Measurements from ENCODE around the gene CGB5. TPM values are rescaled to one million over a fixed set of nuclear protein-coding genes. Genes with fewer than 3 reads are reported as not detected.

CGB5 gene
- total RNA-seq, 1 experiment from 2014 or later, result not detected

- H3K27me3 ChIP-seq (ENCODE audit: low read length), result no peaks in the 10 kb centered on the region
- H3K9ac ChIP-seq (ENCODE audit: low read length), result no peak overlapping the region
- CTCF ChIA-PET, result no interaction called here
- H3K79me2 ChIP-seq (ENCODE audit: low read length), result no peaks in the 10 kb centered on the region
- no peaks in the 10 kb centered on the region for H3K36me3 ChIP-seq (ENCODE audit: low read depth, low read length)
- H3K4me3 ChIP-seq (ENCODE audit: low read length), result no peak overlapping the region
- BruUV-seq (replicated peaks), result no TSS peak
- H3K4me2 ChIP-seq (ENCODE audit: low read length), result no peak overlapping the region
- H3F3A ChIP-seq (ENCODE audit: low read length, unreplicated experiment), result no peaks in the 10 kb centered on the region
- TF ChIP-seq CTCF (conservative IDR thresholded peaks at IDR 0.05; ENCODE audit: low read depth, low read length) (no peak), EZH2 (IDR thresholded peaks at IDR 0.05; ENCODE audit: low read length, unreplicated experiment) (no peak), EZH2phosphoT487 (IDR thresholded peaks at IDR 0.05; ENCODE audit: borderline replicate concordance, low read length) (no peak)
- no peaks in the 10 kb centered on the region for H3K9me2 ChIP-seq (replicated peaks; ENCODE audit: low read length)
- no peak for DNase-seq
- H3K27ac ChIP-seq (ENCODE audit: low read length), result no peak overlapping the region
- POLR2A ChIA-PET (ENCODE audit: unreplicated experiment), result no interaction called here
- ATAC-seq, result no peak
- no peaks in the 10 kb centered on the region for H3K9me3 ChIP-seq (ENCODE audit: low read length)
- intact Hi-C loops (cut with micrococcal nuclease), result no loop called here
- H4K20me1 ChIP-seq (ENCODE audit: low read length), result no peaks in the 10 kb centered on the region
- H2AFZ ChIP-seq (ENCODE audit: low read length), result no peak overlapping the region
- no peaks in the 10 kb centered on the region for H3K4me1 ChIP-seq (ENCODE audit: insufficient read depth, low read length)
These were observed 22.4 kb downstream of the CGB5 start for GRCh38 chr19:49065905-49066512.

- intact Hi-C loops (cut with micrococcal nuclease), result no loop called here
- no peaks in the 10 kb centered on the region for H3K9me2 ChIP-seq (replicated peaks; ENCODE audit: low read length)
- H3K36me3 ChIP-seq (ENCODE audit: low read depth, low read length), result no peaks in the 10 kb centered on the region
- ChIA-PET CTCF (no interaction called here), POLR2A (ENCODE audit: unreplicated experiment) (no interaction called here)
- no peak overlapping the region for H3K9ac ChIP-seq (ENCODE audit: low read length)
- BruUV-seq (replicated peaks), result no TSS peak
- H3F3A ChIP-seq (ENCODE audit: low read length, unreplicated experiment), result no peaks in the 10 kb centered on the region
- TF ChIP-seq CTCF (conservative IDR thresholded peaks at IDR 0.05; ENCODE audit: low read depth, low read length), result no peak
- no peak for TF ChIP-seq EZH2 (IDR thresholded peaks at IDR 0.05; ENCODE audit: low read length, unreplicated experiment)
- TF ChIP-seq EZH2phosphoT487 (IDR thresholded peaks at IDR 0.05; ENCODE audit: borderline replicate concordance, low read length), result no peak
- H3K9me3 ChIP-seq (ENCODE audit: low read length), result no peaks in the 10 kb centered on the region
- no peaks in the 10 kb centered on the region for H4K20me1 ChIP-seq (ENCODE audit: low read length)
- H3K4me3 ChIP-seq (ENCODE audit: low read length), result no peak overlapping the region
- no peak overlapping the region for H3K27ac ChIP-seq (ENCODE audit: low read length)
- ATAC-seq (no peak), DNase-seq (no peak)
- H3K4me2 ChIP-seq (ENCODE audit: low read length), result no peak overlapping the region
- no peaks in the 10 kb centered on the region for H3K79me2 ChIP-seq (ENCODE audit: low read length)
- no peak overlapping the region for H2AFZ ChIP-seq (ENCODE audit: low read length)
- H3K27me3 ChIP-seq (ENCODE audit: low read length), result no peaks in the 10 kb centered on the region
- H3K4me1 ChIP-seq (ENCODE audit: insufficient read depth, low read length), result no peaks in the 10 kb centered on the region
These were observed 23.9 kb downstream of the CGB5 start for GRCh38 chr19:49067554-49067953.

GRCh38 chr19:49069026-49069425 is 25.4 kb downstream of the CGB5 start:
- CTCF ChIA-PET, result no interaction called here
- Histone ChIP-seq H3K4me2 (ENCODE audit: low read length) (no peak overlapping the region), H3K9me2 (replicated peaks; ENCODE audit: low read length) (no peaks in the 10 kb centered on the region), H4K20me1 (ENCODE audit: low read length) (no peaks in the 10 kb centered on the region), H2AFZ (ENCODE audit: low read length) (no peak overlapping the region), H3K27ac (ENCODE audit: low read length) (no peak overlapping the region), H3K4me1 (ENCODE audit: insufficient read depth, low read length) (no peaks in the 10 kb centered on the region), H3K9ac (ENCODE audit: low read length) (no peak overlapping the region), H3K79me2 (ENCODE audit: low read length) (no peaks in the 10 kb centered on the region), H3K27me3 (ENCODE audit: low read length) (0 out of 2 replicates have a peak, but pooled peaks cover 7% of the 10 kb centered on the region), H3K36me3 (ENCODE audit: low read depth, low read length) (no peaks in the 10 kb centered on the region), H3K9me3 (ENCODE audit: low read length) (no peaks in the 10 kb centered on the region), H3F3A (ENCODE audit: low read length, unreplicated experiment) (no peaks in the 10 kb centered on the region), H3K4me3 (ENCODE audit: low read length) (no peak overlapping the region)
- BruUV-seq (replicated peaks), result no TSS peak
- intact Hi-C loops (cut with micrococcal nuclease), result no loop called here
- POLR2A ChIA-PET (ENCODE audit: unreplicated experiment), result no interaction called here
- no peak for DNase-seq
- no peak for ATAC-seq
- TF ChIP-seq CTCF (conservative IDR thresholded peaks at IDR 0.05; ENCODE audit: low read depth, low read length) (no peak), EZH2 (IDR thresholded peaks at IDR 0.05; ENCODE audit: low read length, unreplicated experiment) (no peak), EZH2phosphoT487 (IDR thresholded peaks at IDR 0.05; ENCODE audit: borderline replicate concordance, low read length) (no peak)

Data from PC-3 (cell line).